SIG-M5 treated with dmso at 0.1 percent for 504 hours (cell line): ENCODE results near the gene IGSF3.

Source experiments
- DNase-seq: peaks from one replicate; lab custom pipeline; 2025; ENCODE audit not compliant: unreplicated experiment; lab: John Stamatoyannopoulos, UW

Gene IGSF3

GRCh38 chr1:116667575-116668105 lies at the start of gene IGSF3:
IGSF3 (minus strand) TSS chr1:116667733; CDS start chr1:116666326, 1,407 bp downstream.
- DNase-seq: peak; percentile 62

DNA sequence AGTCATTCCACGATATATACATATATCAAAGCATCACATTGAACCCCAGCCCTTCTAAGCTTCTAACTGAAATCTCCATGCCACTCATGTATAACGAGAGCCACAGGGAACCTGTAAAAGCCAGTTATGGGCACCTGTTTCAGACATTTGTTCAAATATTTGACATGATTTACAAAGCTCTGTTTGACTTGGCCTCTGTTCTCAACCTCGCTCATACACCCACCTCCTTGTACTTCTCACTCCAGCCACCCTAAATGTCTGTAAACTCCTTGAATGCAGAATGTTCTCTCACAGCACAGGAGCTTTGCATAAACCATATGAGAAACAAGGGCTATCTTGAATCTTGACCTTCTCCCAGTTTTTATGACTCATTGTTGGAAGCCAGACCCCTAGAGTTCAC lies 49.8 kb upstream of the IGSF3 start:
- no peak for DNase-seq

DNA sequence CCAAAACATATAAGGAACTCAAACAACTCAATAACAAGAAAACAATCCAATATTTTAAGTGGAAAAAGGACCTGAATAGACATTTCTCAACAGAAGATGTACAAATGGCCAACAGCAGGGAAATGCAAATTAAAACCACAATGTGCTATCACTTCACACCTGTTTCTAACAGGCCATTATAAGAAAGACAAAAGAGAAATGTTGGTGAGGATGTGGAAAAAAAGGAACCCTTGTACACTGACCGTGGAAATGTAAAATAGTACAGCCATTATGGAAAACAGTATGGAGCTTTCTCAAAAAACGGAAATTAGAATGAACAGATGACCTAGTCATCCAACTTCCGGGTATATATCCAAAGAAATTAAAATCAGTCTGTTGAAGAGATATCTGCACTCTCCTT lies 48.9 kb upstream of the IGSF3 start:
- DNase-seq: no peak

DNA sequence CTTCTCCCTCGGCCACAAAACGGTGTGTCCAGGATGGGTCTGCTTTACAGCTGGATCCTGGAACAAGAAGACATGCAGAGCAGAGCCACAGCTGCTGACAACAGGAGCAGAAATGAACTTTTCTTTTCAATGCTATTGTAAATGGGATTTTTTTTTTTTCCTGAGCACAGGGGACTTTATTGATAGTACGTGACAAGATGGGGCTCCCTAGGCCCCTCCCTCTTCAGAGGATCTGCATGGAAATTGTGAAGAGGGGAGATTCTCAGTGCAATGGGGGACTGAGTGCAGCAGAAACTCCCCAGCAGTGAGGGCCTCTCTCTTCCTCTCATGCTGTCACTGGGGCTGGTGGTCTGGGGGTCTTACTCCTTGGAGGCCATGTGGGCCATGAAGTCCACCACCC lies 45.9 kb upstream of the IGSF3 start:
- DNase-seq: no peak

- no peak for DNase-seq
Observed at GRCh38 chr1:116712510-116712909, 45.0 kb upstream of the IGSF3 start.

DNA sequence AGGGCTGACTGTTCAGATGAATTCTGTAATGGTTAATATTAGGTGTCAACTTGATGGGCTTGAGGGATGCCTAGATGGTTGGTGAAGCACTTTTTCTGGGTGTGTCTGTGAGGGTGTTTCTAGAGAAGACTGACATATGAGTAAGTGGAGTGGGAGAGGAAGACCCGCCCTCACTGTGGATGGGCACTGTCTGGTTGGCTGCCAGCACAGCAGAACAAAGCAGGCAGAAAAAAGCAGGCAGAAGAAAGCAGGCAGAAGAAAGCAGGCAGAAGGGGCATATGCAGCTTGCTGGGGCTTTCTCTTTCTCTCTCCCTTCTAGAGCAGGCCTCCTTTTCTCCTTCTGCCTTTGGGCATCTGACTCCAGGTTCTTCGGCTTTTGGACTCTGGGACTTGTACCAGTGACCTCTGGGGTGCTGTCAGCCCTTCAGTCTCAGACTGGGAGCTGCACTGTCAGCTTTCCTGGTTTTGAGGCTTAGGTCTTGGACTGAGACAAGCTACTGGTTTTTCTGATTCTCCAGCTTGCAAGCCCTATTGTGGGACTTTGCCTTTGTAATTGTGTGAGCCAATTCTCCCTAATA lies 43.8 kb upstream of the IGSF3 start:
- DNase-seq: no peak

- DNase-seq: no peak
Observed at GRCh38 chr1:116710420-116711262, 43.1 kb upstream of the IGSF3 start.

- no peak for DNase-seq
Observed at GRCh38 chr1:116709666-116710167, 42.2 kb upstream of the IGSF3 start.

- no peak for DNase-seq
Observed at GRCh38 chr1:116708255-116708900, 40.8 kb upstream of the IGSF3 start.

GRCh38 chr1:116706841-116707240 lies 39.3 kb upstream of the IGSF3 start:
- DNase-seq: no peak

DNA sequence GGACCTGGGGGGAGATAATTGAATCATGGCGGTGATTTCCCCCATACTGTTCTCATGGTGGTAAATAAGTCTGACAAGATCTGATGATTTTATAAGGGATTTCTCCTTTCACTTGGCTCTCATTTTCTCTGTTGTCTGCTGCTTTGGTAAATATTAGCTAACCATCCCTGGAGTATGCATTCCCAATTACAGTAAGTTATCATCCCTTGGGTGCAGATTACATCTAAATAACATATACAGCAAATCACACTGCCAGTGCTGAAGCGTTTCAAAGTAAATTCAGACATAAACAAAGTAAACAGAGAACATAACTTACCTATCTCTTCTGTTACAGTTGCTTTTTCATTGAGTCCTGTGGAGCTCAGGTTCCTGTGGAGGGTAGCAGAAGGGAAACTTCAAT lies 38.6 kb upstream of the IGSF3 start:
- no peak for DNase-seq

- DNase-seq: no peak
Observed at GRCh38 chr1:116704278-116704677, 36.7 kb upstream of the IGSF3 start.

GRCh38 chr1:116699605-116700004 lies 32.1 kb upstream of the IGSF3 start:
- DNase-seq: no peak

DNA sequence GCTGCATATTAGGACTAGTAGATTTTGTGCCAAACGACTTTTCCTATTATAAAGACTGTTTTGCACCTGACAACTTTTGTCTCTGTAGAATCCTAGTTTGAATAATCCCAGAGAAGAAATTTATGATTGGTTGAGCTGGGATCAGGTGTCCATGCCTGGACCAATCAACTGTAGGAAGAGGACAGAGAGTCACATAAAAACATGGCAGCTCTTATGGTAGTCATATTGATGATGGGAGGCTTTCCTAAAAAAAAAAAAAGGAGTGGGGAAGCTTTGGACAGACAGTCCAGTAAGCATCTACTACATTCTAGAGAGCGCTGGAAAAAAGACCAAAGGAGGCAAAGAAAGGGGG lies 30.7 kb upstream of the IGSF3 start:
- no peak for DNase-seq

GRCh38 chr1:116697548-116698243 lies 30.2 kb upstream of the IGSF3 start:
- no peak for DNase-seq

DNA sequence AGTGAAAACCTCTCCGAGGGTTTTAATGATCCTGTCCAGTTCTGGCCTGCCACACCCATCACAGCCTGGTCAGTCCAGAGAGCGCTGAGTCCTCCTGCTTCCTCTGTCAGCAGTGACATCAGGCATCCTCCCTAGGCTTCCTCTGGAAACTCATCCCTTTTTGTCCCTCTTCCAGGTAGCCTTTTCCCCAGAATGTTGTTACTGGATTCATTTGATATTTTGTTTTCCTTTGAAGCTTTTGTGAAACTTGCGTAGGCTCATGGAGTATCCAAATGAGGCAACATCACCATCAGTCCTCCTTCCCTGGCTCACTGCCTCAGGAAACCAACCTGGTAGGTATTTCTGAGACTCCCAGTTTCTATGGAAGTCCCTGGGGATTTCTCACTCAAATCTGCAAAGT lies 27.0 kb upstream of the IGSF3 start:
- no peak for DNase-seq

- no peak for DNase-seq
Observed at GRCh38 chr1:116693759-116694480, 26.4 kb upstream of the IGSF3 start.

- DNase-seq: no peak
Observed at GRCh38 chr1:116692879-116693278, 25.3 kb upstream of the IGSF3 start.

- DNase-seq: no peak
Observed at GRCh38 chr1:116690849-116691406, 23.4 kb upstream of the IGSF3 start.

DNA sequence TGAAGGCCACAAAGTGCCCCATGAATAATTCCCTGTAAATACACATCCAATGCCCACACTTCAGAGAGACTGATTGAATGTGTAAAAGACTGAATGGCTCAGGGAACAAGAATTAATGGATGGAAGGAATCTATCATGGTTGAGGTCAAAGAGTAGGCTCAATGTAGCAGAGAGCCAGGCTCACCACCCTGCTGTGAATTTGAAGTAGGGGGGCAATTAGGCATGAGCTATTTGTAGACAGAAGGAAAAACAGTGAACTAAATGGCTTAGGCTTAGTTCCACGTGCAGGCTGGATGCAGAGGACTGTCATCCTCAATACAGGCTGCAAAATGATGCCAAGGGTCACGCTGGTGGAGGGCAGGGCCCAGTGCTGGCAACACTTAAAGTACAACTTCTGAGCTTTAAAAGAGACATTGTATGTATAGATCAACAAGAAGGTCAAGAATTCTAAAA lies 22.9 kb upstream of the IGSF3 start:
- no peak for DNase-seq
